HepG2 (cell line): Measurements from ENCODE around the gene ZBTB7B. TPM values are rescaled to one million over a fixed set of nuclear protein-coding genes. Genes with fewer than 3 reads are reported as not detected.
A peak's percentile ranks its signal among the peaks of the same experiment; 100 is the strongest.

Source experiments
- ARNT2 ChIP-seq: sonication (generic); formaldehyde crosslinking; IDR thresholded peaks from 2 replicates; pipeline ENCODE4 v1.8.0; 2022; ENCODE audit warnings: mild to moderate bottlenecking, low read depth, missing genetic modification reagents, moderate library complexity
- DNMT3B ChIP-seq: conservative IDR thresholded peaks from 2 replicates; pipeline ENCODE4 v1.6.1; 2016; ENCODE audit warnings: missing biosample characterization, control low read depth
- EP300 ChIP-seq, 3 experiments: sonication (generic) in 1 of 3; formaldehyde crosslinking in 1 of 3; IDR thresholded peaks; 2 replicates each; pipeline versions ENCODE4 v1.5.1 to v1.6.1; 2011 to 2020; ENCODE audit warnings: low read depth in 2 of 3, low read length in 2 of 3, borderline replicate concordance in 1 of 3, improper control_type of control experiment in 1 of 3, mild to moderate bottlenecking in 1 of 3, missing genetic modification reagents in 1 of 3, moderate library complexity in 1 of 3
- HNRNPK ChIP-seq: fragments of 200-400 bp; formaldehyde crosslinking; IDR thresholded peaks from 2 replicates; pipeline ENCODE4 v1.6.1; 2018; ENCODE audit warnings: low read length, low read depth, moderate library complexity, mild to moderate bottlenecking; ENCODE audit not compliant: poor library complexity, severe bottlenecking
- KLF12 ChIP-seq: sonication (generic); formaldehyde crosslinking; IDR thresholded peaks from 2 replicates; pipeline ENCODE4 v1.4.0; 2020; ENCODE audit warnings: missing genetic modification reagents, borderline replicate concordance
- MAZ ChIP-seq, 2 experiments: sonication (generic) in 1 of 2; formaldehyde crosslinking in 1 of 2; IDR thresholded peaks; 2 replicates each; pipeline versions ENCODE4 v1.5.0 to v1.6.1; 2012 to 2020; ENCODE audit warnings: low read depth in 2 of 2, mild to moderate bottlenecking in 2 of 2, borderline replicate concordance in 1 of 2, improper control_type of control experiment in 1 of 2, low read length in 1 of 2, missing genetic modification reagents in 1 of 2, moderate library complexity in 1 of 2
- NFYC ChIP-seq: IDR thresholded peaks from 2 replicates; pipeline ENCODE4 v1.6.1; 2016; ENCODE audit warnings: missing genetic modification reagents, missing compliant biosample characterization
- YEATS4 ChIP-seq: sonication (generic); formaldehyde crosslinking; IDR thresholded peaks from 2 replicates; pipeline ENCODE4 v1.4.0; 2020; ENCODE audit warnings: missing genetic modification reagents, borderline replicate concordance
- ZEB1 ChIP-seq: IDR thresholded peaks from 2 replicates; pipeline ENCODE4 v1.6.1; 2012; ENCODE audit warnings: mild to moderate bottlenecking, low read depth, inconsistent platforms; ENCODE audit not compliant: insufficient replicate concordance
- ZFP36L1 ChIP-seq: sonication (generic); formaldehyde crosslinking; IDR thresholded peaks from 2 replicates; pipeline ENCODE4 v1.8.0; 2022; ENCODE audit warnings: mild to moderate bottlenecking, missing genetic modification reagents, moderate library complexity
- ZNF225 ChIP-seq: sonication (generic); formaldehyde crosslinking; IDR thresholded peaks from 2 replicates; pipeline ENCODE4 v1.4.0; 2020; ENCODE audit warnings: mild to moderate bottlenecking, missing genetic modification reagents
- polyA plus RNA-seq, 8 experiments: library from polyadenylated mRNA; depleted of rRNA in 3 of 8; stranded (reverse) in 7 of 8; unstranded in 1 of 8; fragments of >200 nt; fragmentation: Illumina TruSeq in 4 of 8; extraction: Trizol in 4 of 8; gene quantifications; 2 replicates each; pipeline versions ENCODE4 v1.2.1 to v1.2.3, GENCODE V29; 2011 to 2016; ENCODE audit warnings: low read depth in 4 of 8, missing spikeins in 1 of 8, mixed read lengths in 1 of 8; ENCODE audit not compliant: insufficient read depth in 1 of 8
- total RNA-seq, 5 experiments: library from RNA; depleted of rRNA; stranded (reverse); fragments of >200 nt; fragmentation: Illumina TruSeq; extraction: Trizol; gene quantifications; 2 replicates each; pipeline ENCODE4 v1.2.3, GENCODE V29; 2016; ENCODE audit warnings: low read depth in 1 of 5
- TF ChIP-seq, protein P1 (sequence below): sonication (generic); formaldehyde crosslinking; IDR thresholded peaks from 2 replicates; pipeline ENCODE4 v1.4.0; 2020; ENCODE audit warnings: mild to moderate bottlenecking, missing genetic modification reagents
- TF ChIP-seq, protein P2 (sequence below): sonication (generic); formaldehyde crosslinking; IDR thresholded peaks from 2 replicates; pipeline ENCODE4 v1.5.1; 2020; ENCODE audit warnings: missing genetic modification reagents, mild to moderate bottlenecking, borderline replicate concordance
- TF ChIP-seq, protein P3 (sequence below): sonication (generic); formaldehyde crosslinking; IDR thresholded peaks from 2 replicates; pipeline ENCODE4 v1.5.0; 2020; ENCODE audit warnings: mild to moderate bottlenecking, missing genetic modification reagents, borderline replicate concordance
- TF ChIP-seq, protein P4 (sequence below): sonication (generic); formaldehyde crosslinking; IDR thresholded peaks from 2 replicates; pipeline ENCODE4 v1.4.0; 2020; ENCODE audit warnings: missing genetic modification reagents; ENCODE audit errors: not compliant biosample characterization

ZBTB7B gene
- total and polyA plus RNA-seq, 2 of the 13 experiments (the other 11 are each of a cell fraction or from before 2014, with no cell fraction given), result 15.5 to 17.5 TPM

DNA sequence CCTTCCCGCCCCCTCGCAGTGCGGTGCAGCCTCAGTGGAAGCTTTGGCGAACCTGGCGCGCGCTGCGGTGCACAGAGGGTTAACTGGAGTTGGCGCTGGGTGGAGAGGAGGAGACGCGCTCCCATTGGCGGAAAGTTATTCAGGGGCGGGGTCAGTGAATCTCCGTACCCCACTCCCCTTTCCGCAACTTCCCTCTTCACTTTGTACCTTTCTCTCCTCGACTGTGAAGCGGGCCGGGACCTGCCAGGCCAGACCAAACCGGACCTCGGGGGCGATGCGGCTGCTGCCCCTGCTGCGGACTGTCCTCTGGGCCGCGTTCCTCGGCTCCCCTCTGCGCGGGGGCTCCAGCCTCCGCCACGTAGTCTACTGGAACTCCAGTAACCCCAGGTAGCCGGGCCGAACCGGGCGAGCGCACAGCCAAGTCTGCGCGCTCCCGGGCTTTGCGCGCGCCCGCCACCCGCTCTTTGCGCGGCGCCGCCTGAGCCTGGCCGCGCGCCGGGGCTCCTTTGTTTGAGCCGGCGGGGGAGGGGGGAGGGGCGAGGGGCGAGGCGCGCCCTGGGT, 61.0 kb downstream of the ZBTB7B start, which contains the start of gene EFNA4 (continued):
- TF ChIP-seq, protein P1, sequence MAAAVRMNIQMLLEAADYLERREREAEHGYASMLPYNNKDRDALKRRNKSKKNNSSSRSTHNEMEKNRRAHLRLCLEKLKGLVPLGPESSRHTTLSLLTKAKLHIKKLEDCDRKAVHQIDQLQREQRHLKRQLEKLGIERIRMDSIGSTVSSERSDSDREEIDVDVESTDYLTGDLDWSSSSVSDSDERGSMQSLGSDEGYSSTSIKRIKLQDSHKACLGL, result peak; percentile 53; the same call in 1 of the 2 replicates
- TF ChIP-seq ZNF225 (no peak), NFYC (CRISPR knock-in tag) (peak; percentile 69), ZEB1 (peak; percentile 45), YEATS4 (CRISPR knock-in tag) (no peak), DNMT3B (CRISPR knock-in tag) (no peak), HNRNPK (peak; percentile 49), MAZ (IDR thresholded peaks at IDR 0.05; ENCODE audit: borderline replicate concordance, low read depth, low read length) (no peak; the same call in 1 of the 2 replicates), MAZ (CRISPR knock-in tag; IDR thresholded peaks at IDR 0.05; ENCODE audit: low read depth) (peak; percentile 31), ARNT2 (CRISPR knock-in tag) (0 out of 2 replicates have a peak, but pooled peaks have one; percentile 41), ZFP36L1 (CRISPR knock-in tag) (0 out of 2 replicates have a peak, but pooled peaks have one; percentile 28), EP300 (IDR thresholded peaks at IDR 0.05; ENCODE audit: low read depth in 2 of 2, low read length in 2 of 2) (no peak), EP300 (CRISPR knock-in tag; IDR thresholded peaks at IDR 0.05; ENCODE audit: borderline replicate concordance) (no peak), KLF12 (no peak; the same call in 1 of the 2 replicates)
- TF ChIP-seq, protein P2, sequence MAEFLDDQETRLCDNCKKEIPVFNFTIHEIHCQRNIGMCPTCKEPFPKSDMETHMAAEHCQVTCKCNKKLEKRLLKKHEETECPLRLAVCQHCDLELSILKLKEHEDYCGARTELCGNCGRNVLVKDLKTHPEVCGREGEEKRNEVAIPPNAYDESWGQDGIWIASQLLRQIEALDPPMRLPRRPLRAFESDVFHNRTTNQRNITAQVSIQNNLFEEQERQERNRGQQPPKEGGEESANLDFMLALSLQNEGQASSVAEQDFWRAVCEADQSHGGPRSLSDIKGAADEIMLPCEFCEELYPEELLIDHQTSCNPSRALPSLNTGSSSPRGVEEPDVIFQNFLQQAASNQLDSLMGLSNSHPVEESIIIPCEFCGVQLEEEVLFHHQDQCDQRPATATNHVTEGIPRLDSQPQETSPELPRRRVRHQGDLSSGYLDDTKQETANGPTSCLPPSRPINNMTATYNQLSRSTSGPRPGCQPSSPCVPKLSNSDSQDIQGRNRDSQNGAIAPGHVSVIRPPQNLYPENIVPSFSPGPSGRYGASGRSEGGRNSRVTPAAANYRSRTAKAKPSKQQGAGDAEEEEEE (CRISPR knock-in tag), result no peak
- TF ChIP-seq, protein P3, sequence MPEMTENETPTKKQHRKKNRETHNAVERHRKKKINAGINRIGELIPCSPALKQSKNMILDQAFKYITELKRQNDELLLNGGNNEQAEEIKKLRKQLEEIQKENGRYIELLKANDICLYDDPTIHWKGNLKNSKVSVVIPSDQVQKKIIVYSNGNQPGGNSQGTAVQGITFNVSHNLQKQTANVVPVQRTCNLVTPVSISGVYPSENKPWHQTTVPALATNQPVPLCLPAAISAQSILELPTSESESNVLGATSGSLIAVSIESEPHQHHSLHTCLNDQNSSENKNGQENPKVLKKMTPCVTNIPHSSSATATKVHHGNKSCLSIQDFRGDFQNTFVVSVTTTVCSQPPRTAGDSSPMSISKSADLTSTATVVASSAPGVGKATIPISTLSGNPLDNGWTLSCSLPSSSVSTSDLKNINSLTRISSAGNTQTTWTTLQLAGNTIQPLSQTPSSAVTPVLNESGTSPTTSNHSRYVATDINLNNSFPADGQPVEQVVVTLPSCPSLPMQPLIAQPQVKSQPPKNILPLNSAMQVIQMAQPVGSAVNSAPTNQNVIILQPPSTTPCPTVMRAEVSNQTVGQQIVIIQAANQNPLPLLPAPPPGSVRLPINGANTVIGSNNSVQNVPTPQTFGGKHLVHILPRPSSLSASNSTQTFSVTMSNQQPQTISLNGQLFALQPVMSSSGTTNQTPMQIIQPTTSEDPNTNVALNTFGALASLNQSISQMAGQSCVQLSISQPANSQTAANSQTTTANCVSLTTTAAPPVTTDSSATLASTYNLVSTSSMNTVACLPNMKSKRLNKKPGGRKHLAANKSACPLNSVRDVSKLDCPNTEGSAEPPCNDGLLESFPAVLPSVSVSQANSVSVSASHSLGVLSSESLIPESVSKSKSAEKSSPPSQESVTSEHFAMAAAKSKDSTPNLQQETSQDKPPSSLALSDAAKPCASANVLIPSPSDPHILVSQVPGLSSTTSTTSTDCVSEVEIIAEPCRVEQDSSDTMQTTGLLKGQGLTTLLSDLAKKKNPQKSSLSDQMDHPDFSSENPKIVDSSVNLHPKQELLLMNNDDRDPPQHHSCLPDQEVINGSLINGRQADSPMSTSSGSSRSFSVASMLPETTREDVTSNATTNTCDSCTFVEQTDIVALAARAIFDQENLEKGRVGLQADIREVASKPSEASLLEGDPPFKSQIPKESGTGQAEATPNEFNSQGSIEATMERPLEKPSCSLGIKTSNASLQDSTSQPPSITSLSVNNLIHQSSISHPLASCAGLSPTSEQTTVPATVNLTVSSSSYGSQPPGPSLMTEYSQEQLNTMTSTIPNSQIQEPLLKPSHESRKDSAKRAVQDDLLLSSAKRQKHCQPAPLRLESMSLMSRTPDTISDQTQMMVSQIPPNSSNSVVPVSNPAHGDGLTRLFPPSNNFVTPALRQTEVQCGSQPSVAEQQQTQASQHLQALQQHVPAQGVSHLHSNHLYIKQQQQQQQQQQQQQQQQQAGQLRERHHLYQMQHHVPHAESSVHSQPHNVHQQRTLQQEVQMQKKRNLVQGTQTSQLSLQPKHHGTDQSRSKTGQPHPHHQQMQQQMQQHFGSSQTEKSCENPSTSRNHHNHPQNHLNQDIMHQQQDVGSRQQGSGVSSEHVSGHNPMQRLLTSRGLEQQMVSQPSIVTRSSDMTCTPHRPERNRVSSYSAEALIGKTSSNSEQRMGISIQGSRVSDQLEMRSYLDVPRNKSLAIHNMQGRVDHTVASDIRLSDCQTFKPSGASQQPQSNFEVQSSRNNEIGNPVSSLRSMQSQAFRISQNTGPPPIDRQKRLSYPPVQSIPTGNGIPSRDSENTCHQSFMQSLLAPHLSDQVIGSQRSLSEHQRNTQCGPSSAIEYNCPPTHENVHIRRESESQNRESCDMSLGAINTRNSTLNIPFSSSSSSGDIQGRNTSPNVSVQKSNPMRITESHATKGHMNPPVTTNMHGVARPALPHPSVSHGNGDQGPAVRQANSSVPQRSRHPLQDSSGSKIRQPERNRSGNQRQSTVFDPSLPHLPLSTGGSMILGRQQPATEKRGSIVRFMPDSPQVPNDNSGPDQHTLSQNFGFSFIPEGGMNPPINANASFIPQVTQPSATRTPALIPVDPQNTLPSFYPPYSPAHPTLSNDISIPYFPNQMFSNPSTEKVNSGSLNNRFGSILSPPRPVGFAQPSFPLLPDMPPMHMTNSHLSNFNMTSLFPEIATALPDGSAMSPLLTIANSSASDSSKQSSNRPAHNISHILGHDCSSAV, result no peak
- TF ChIP-seq, protein P4, sequence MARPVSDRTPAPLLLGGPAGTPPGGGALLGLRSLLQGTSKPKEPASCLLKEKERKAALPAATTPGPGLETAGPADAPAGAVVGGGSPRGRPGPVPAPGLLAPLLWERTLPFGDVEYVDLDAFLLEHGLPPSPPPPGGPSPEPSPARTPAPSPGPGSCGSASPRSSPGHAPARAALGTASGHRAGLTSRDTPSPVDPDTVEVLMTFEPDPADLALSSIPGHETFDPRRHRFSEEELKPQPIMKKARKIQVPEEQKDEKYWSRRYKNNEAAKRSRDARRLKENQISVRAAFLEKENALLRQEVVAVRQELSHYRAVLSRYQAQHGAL (CRISPR knock-in tag), result no peak
